Activated naive CD8-positive, alpha-beta T cell treated with anti-CD3 and anti-CD28 coated beads for 36 hours (primary cell): ENCODE results near the gene ELOF1. TPM values are rescaled to one million over a fixed set of nuclear protein-coding genes. Genes with fewer than 3 reads are reported as not detected.

Experiments used
- DNase-seq: peaks from one replicate; pipeline ENCODE4 v3.0.0; 2021
- H3K27ac Mint-ChIP-seq: one replicate; pipeline ENCODE4 v1.8.0; 2022; ENCODE audit warnings: mild to moderate bottlenecking, moderate library complexity, mixed read lengths
- H3K27me3 Mint-ChIP-seq: one replicate; pipeline ENCODE4 v1.8.0; 2022; ENCODE audit warnings: mild to moderate bottlenecking, mixed read lengths
- H3K36me3 Mint-ChIP-seq: one replicate; pipeline ENCODE4 v1.8.0; 2021; ENCODE audit warnings: mild to moderate bottlenecking, mixed read lengths
- H3K4me1 Mint-ChIP-seq: one replicate; pipeline ENCODE4 v1.8.0; 2021; ENCODE audit warnings: mixed read lengths
- H3K4me3 Mint-ChIP-seq: one replicate; pipeline ENCODE4 v1.8.0; 2022; ENCODE audit warnings: mild to moderate bottlenecking, moderate library complexity, mixed read lengths
- H3K9me3 Mint-ChIP-seq: one replicate; pipeline ENCODE4 v1.8.0; 2022; ENCODE audit warnings: mixed read lengths
- total RNA-seq, 2 experiments: library from RNA; stranded (reverse); gene quantifications; one replicate each; pipeline ENCODE4 v1.2.3, GENCODE V29; 2021

The ELOF1 gene
- total RNA-seq, 2 experiments from 2014 or later: 63.8 to 69.3 TPM

DNA sequence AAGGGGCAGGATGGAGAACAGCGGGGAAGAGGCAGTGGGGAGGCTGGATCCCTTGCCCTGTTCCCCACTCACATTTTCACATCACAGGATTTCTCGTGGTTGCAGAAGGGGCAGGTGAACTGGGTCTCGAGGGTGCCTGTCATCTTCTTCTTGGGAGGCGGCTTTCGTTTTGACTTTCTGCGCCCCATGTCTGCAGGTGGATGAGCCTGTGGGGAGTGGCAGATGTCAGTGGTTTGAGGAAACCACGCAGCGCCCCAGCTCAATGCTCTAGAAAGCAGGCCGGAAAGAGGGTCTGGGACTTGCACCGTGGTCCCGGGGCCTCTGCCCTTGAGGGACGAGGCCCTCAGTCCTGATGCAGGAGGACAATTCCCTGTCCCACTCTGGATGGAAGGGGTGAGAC, 4.9 kb downstream of the ELOF1 start:
- peaks cover 26% of the 10 kb centered on the region for H3K4me1 Mint-ChIP-seq
- DNase-seq: no peak
- H3K27ac Mint-ChIP-seq: peak overlapping the region; percentile 6
- no peaks in the 10 kb centered on the region for H3K9me3 Mint-ChIP-seq
- H3K36me3 Mint-ChIP-seq: peaks cover 17% of the 10 kb centered on the region
- no peaks in the 10 kb centered on the region for H3K27me3 Mint-ChIP-seq
- H3K4me3 Mint-ChIP-seq: no peak overlapping the region

GRCh38 chr19:11552666-11553372, 6.2 kb downstream of the ELOF1 start:
- no peaks in the 10 kb centered on the region for H3K9me3 Mint-ChIP-seq
- peaks cover 22% of the 10 kb centered on the region for H3K4me1 Mint-ChIP-seq
- no peak overlapping the region for H3K27ac Mint-ChIP-seq
- no peaks in the 10 kb centered on the region for H3K27me3 Mint-ChIP-seq
- DNase-seq: no peak
- H3K4me3 Mint-ChIP-seq: no peak overlapping the region
- peaks cover 15% of the 10 kb centered on the region for H3K36me3 Mint-ChIP-seq

DNA sequence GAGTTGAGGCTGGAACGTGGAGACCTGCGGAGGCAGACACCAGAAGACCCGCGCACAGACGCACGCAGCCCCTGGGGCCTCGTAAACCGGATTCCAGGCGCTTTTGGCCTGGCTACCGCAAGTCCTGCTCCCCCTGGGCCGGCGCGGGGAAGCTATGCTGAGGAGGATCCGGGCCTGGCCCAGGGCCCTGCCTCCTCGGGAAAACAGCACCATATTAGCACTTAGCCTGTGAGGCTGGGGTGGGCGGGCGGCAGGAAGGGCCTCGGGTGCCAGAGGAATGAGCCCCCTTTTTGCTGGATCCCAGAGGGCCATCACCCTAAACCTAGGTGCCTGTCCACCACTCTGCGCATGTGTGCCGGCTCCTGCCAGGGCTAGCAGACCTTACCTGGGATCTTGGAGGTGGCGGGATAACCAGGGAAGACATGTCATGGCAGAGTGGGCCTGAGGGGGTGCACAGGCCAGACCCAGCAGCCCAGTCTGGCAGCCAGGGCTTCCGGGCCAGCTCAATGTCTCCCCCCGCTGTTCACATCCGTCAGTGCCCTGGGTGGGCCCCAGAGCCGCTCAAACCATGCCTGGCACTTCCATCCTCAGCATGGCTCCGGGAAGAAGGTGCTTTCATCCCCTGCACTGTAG, 7.3 kb downstream of the ELOF1 start:
- Mint-ChIP-seq H3K27ac (no peak overlapping the region), H3K36me3 (peaks cover 10% of the 10 kb centered on the region), H3K9me3 (no peaks in the 10 kb centered on the region), H3K4me3 (no peak overlapping the region), H3K27me3 (no peaks in the 10 kb centered on the region), H3K4me1 (peaks cover 16% of the 10 kb centered on the region)
- DNase-seq: no peak

- Mint-ChIP-seq H3K27ac (no peak overlapping the region), H3K4me3 (no peak overlapping the region), H3K36me3 (peaks cover 4% of the 10 kb centered on the region), H3K27me3 (no peaks in the 10 kb centered on the region), H3K9me3 (no peaks in the 10 kb centered on the region), H3K4me1 (peaks cover 6% of the 10 kb centered on the region)
- no peak for DNase-seq
Measured at GRCh38 chr19:11550265-11550664, 8.8 kb downstream of the ELOF1 start.

DNA sequence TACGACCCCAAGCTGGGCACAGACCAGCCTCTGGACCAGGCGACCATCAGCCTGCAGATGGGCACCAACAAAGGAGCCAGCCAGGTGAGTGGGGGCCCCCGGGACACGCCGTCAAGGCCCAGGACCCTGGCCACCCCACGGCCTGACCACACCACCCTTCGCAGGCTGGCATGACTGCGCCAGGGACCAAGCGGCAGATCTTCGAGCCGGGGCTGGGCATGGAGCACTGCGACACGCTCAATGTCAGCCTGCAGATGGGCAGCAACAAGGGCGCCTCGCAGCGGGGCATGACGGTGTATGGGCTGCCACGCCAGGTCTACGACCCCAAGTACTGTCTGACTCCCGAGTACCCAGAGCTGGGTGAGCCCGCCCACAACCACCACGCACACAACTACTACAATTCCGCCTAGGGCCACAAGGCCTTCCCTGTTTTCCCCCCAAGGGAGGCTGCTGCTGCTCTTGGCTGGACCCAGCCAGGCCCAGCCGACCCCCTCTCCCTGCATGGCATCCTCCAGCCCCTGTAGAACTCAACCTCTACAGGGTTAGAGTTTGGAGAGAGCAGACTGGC, 9.6 kb downstream of the ELOF1 start:
- no peaks in the 10 kb centered on the region for H3K9me3 Mint-ChIP-seq
- H3K27me3 Mint-ChIP-seq: no peaks in the 10 kb centered on the region
- peaks cover 5% of the 10 kb centered on the region for H3K4me1 Mint-ChIP-seq

DNA sequence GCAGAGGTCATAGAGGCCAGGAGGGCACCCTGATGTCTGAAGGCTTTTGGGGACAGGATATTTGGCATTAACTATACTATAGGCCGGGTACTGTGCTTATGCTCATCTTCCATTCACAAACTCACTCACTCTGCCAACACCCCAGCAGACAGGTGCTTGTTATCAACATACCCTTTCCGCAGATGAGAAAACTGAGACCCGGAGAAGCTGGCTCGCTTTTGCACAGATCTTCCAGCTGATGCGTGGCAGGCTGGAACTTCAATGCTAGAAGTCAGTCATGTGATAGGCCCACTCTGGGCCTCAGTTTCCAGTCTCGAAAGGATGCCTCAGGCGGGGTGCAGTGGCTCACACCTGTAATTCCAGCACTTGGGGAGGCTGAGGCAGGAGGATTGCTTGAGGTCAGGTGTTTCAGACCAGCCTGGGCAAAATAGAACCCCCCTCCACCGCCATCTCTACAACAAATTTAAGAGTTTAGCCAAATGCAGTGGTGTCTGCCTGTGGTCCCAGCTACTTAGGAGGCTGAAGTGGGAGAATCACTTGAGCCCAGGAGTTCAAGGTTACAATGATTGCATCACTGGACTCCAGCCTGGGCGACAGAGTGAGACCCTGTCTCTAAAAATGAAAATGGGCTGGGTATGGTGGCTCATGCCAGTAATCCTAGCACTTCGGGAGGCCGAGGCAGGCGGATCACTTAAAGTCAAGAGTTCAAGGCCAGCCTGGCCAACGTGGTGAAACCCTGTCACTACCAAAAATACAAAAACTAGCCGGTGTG, 10.9 kb downstream of the ELOF1 start:
- Mint-ChIP-seq H3K27ac (no peak overlapping the region), H3K4me3 (no peak overlapping the region), H3K27me3 (peaks cover 6% of the 10 kb centered on the region), H3K36me3 (no peaks in the 10 kb centered on the region), H3K9me3 (no peaks in the 10 kb centered on the region), H3K4me1 (no peaks in the 10 kb centered on the region)
- no peak for DNase-seq

More for the DNA sequence above, 9.6 kb downstream of the ELOF1 start:
- H3K4me3 Mint-ChIP-seq: no peak overlapping the region
- peaks cover 2% of the 10 kb centered on the region for H3K36me3 Mint-ChIP-seq
- no peak for DNase-seq
- H3K27ac Mint-ChIP-seq: no peak overlapping the region

DNA sequence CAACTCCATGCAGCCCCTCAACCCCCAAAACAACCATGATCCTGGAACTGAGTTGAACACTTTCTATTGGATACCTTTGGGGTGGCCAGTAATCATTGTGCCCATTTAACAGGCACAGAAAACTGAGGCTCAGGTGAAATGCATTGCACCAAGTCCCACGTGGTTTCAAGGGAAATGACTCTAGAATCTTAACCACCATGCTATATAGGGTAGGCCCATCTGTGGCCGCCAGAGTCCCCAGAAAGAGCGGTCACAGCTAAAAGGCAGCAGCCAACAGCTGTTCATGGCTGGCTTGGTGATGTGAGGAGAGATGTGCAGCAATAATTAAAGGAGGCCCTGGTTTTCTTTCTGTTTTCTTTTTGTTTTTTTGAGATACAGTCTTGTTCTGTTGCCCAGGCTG, 17.8 kb downstream of the ELOF1 start:
- peaks cover 44% of the 10 kb centered on the region for H3K27me3 Mint-ChIP-seq
- peaks cover 5% of the 10 kb centered on the region for H3K4me1 Mint-ChIP-seq
- H3K9me3 Mint-ChIP-seq: no peaks in the 10 kb centered on the region
- DNase-seq: no peak
- no peak overlapping the region for H3K27ac Mint-ChIP-seq
- no peak overlapping the region for H3K4me3 Mint-ChIP-seq
- H3K36me3 Mint-ChIP-seq: no peaks in the 10 kb centered on the region

DNA sequence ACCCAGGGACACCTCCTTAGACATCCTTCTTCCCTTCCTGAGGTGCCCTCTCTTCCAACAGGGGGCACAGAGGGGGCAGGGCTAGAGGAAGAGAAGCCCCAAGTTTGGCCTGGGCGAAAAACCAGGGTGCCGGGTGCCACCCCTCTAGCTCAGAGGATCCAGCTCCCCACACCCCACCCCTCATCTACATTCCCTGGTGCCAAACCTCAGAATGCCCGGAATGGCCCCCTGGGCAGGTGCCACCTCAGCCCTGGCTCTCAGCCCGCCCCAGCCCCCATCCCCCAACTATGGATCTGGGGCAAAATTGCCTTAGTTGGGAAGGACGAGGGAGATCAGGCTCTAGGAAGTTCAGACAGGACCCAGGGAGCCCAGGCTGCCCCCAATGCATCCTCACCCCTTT, 18.4 kb downstream of the ELOF1 start:
- peaks cover 44% of the 10 kb centered on the region for H3K27me3 Mint-ChIP-seq
- DNase-seq: no peak
- H3K4me3 Mint-ChIP-seq: no peak overlapping the region

DNA sequence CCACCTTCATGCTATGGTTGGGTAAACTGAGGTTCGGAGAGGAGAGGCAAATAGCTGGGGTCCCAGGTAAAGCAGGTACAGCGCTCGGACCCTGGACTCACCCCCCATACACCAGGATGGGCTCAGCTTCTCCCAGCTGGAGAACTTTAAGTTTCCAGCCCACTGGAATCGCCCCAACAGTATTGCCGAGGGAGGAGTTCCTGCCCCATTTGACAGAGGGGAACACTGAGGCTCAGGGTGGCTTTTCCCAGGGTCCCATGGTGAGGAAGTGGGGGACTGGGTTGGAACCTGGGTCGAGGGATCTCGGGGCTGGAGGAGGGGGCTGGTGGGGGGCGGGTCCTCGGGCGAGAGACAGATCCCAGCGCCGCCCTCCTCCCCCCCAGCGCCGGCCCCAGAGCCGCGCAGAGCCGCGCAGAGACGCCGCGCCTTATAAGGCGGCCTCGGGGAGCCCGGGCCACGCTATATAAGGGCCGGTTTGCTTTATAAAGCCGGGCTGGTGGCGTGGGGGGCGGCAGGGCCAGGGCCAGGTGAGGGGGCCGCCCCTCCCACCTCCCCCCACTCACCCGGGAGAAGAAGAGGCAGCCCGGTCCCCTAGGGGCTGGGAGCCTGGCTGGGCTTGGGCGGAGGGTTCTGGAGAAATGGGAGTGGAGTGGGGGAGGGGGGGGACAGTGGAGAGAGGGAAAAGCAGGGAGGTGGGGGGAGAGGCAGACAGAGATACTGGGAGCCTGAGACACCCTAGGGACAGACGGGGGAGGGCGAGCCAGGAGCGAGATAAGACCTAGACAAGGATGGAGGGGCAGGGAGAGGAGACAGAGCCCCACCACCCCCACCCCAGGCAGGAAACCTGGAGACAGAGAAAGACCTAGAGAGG, 19.3 kb downstream of the ELOF1 start:
- H3K4me1 Mint-ChIP-seq: peaks cover 8% of the 10 kb centered on the region
- H3K27ac Mint-ChIP-seq: no peak overlapping the region
- no peak overlapping the region for H3K4me3 Mint-ChIP-seq
- peaks cover 44% of the 10 kb centered on the region for H3K27me3 Mint-ChIP-seq
- no peak for DNase-seq
- H3K36me3 Mint-ChIP-seq: no peaks in the 10 kb centered on the region
- no peaks in the 10 kb centered on the region for H3K9me3 Mint-ChIP-seq

More for the DNA sequence above, 18.4 kb downstream of the ELOF1 start:
- Mint-ChIP-seq H3K27ac (no peak overlapping the region), H3K9me3 (no peaks in the 10 kb centered on the region), H3K4me1 (peaks cover 6% of the 10 kb centered on the region), H3K36me3 (no peaks in the 10 kb centered on the region)

- H3K4me3 Mint-ChIP-seq: no peak within 1 kb of the TSS
- peaks cover 8% of the 10 kb centered on the region for H3K4me1 Mint-ChIP-seq
- no peak within 1 kb of the TSS for H3K27ac Mint-ChIP-seq
- DNase-seq: peak; percentile 31
- H3K36me3 Mint-ChIP-seq: no peaks in the 10 kb centered on the region
- H3K9me3 Mint-ChIP-seq: no peaks in the 10 kb centered on the region
- H3K27me3 Mint-ChIP-seq: peaks cover 37% of the 10 kb centered on the region
Measured at GRCh38 chr19:11538232-11539036, 20.6 kb downstream of the ELOF1 start, which contains the start of gene CNN1. Gene CNN1, plus strand, starts transcription at chr19:11538851. Its CDS starts 77 bp downstream, at chr19:11538928.

DNA sequence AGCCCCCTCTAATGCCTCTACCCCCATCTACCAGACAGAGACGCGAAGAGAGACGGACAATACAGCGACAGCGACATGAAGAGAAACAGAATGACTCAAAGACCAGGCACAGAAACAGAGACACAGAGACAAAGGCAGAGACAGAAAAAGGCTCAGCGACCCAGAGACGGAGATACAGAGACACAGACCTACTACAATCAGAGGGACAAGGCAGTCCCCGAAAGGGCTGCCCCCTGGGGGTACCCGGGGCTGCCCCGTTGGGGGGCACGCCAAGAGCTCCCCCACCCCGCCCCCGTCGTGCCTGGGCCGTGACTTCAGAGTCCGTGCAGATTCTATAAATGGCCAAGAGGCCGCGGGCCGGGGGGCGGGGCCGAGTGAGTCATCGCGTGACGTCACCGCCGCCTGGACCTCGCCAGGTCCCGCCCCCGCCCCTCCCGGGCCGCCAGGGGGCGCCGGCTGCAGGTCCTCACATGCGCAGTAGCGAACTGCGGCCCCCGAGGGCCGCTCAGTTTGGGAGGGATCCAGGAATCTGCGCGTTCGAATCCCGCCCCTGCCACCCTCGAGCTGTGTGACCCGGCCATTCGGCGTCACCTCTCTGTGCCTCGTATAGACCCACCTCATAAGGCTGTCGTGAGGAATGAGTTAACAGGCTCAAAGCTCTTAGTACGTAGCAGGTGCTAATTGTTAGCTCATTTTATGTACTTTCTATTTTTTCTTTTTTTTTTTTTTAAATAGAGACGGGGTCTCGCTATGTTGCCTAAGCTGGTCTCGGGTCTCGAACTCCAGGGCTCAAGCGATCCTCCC, 23.0 kb downstream of the ELOF1 start:
- H3K27ac Mint-ChIP-seq: no peak overlapping the region
- H3K4me3 Mint-ChIP-seq: peak overlapping the region; percentile 49
- peaks cover 27% of the 10 kb centered on the region for H3K27me3 Mint-ChIP-seq
- DNase-seq: peak; percentile 90
- no peaks in the 10 kb centered on the region for H3K36me3 Mint-ChIP-seq
- H3K4me1 Mint-ChIP-seq: peaks cover 18% of the 10 kb centered on the region
- no peaks in the 10 kb centered on the region for H3K9me3 Mint-ChIP-seq

- H3K27me3 Mint-ChIP-seq: peaks cover 16% of the 10 kb centered on the region
- DNase-seq: no peak
- peaks cover 21% of the 10 kb centered on the region for H3K4me1 Mint-ChIP-seq
- H3K4me3 Mint-ChIP-seq: no peak overlapping the region
- no peaks in the 10 kb centered on the region for H3K36me3 Mint-ChIP-seq
- no peak overlapping the region for H3K27ac Mint-ChIP-seq
- H3K9me3 Mint-ChIP-seq: no peaks in the 10 kb centered on the region
Measured at GRCh38 chr19:11534948-11535347, 24.1 kb downstream of the ELOF1 start.

GRCh38 chr19:11534538-11534937, 24.5 kb downstream of the ELOF1 start:
- no peak for DNase-seq
- Mint-ChIP-seq H3K27me3 (peaks cover 16% of the 10 kb centered on the region), H3K36me3 (no peaks in the 10 kb centered on the region), H3K4me3 (no peak overlapping the region), H3K9me3 (no peaks in the 10 kb centered on the region), H3K4me1 (peaks cover 21% of the 10 kb centered on the region), H3K27ac (no peak overlapping the region)
